Endothelial cell of umbilical vein (primary cell): ENCODE results near the gene AKAP13. TPM values are rescaled to one million over a fixed set of nuclear protein-coding genes. Genes with fewer than 3 reads are reported as not detected.

Source experiments
- BruUV-seq: library from RNA; stranded (reverse); fragments of 400-500 nt; replicated peaks from 2 replicates; lab custom pipeline; 2021; lab: Mats Ljungman, UMichigan
- CTCF ChIA-PET: fragments of 300-600, 350-600 bp; sonication (Branson Sonifier 250); formaldehyde crosslinking; loops from one replicate; lab custom pipeline; 2021; ENCODE audit warnings: antibody characterized with exemption, inconsistent platforms; lab: Charles Lee
- POLR2A ChIA-PET: fragments of 300-600, 350-600 bp; sonication (Branson Sonifier 250); formaldehyde crosslinking; loops from one replicate; lab custom pipeline; 2021; ENCODE audit warnings: antibody characterized with exemption, inconsistent platforms; lab: Charles Lee
- DNase-seq: peaks from one replicate; pipeline ENCODE4 v3.0.0-alpha.2; 2011; ENCODE audit warnings: low read depth, low spot score
- FAIRE-seq: peaks from 2 replicates; lab custom pipeline; 2011; peaks lifted over from hg19 to GRCh38; lab: Jason Lieb, UNC
- H2AFZ ChIP-seq: 2 replicates; pipeline ENCODE4 v1.6.0; 2012; ENCODE audit warnings: low read depth, low read length, control low read depth, inconsistent platforms
- H3K27ac ChIP-seq: 2 replicates; pipeline ENCODE4 v1.5.1; 2011; ENCODE audit warnings: low read depth, mild to moderate bottlenecking, control low read depth, low read length, moderate library complexity; ENCODE audit not compliant: insufficient read depth
- H3K27me3 ChIP-seq, 2 experiments: 2 replicates each; pipeline versions ENCODE4 v1.6.0 to v1.6.1; 2011; ENCODE audit warnings: low read length in 2 of 2, mixed read lengths in 1 of 2; ENCODE audit not compliant: control insufficient read depth in 2 of 2, insufficient read depth in 2 of 2
- H3K36me3 ChIP-seq, 2 experiments: 2 replicates in 1 of 2; 3 replicates in 1 of 2; pipeline ENCODE4 v1.5.1; 2011; ENCODE audit warnings: low read length in 2 of 2, mild to moderate bottlenecking in 1 of 2, moderate library complexity in 1 of 2; ENCODE audit not compliant: control insufficient read depth in 2 of 2, insufficient read depth in 2 of 2; ENCODE audit errors: extremely low read depth in 1 of 2
- H3K4me1 ChIP-seq: 3 replicates; pipeline ENCODE4 v1.5.1; 2011; ENCODE audit warnings: mild to moderate bottlenecking, low read length; ENCODE audit not compliant: control insufficient read depth, insufficient read depth; ENCODE audit errors: extremely low read depth
- H3K4me2 ChIP-seq: 2 replicates; pipeline ENCODE4 v1.6.1; 2011; ENCODE audit warnings: low read length, control low read depth, mixed read lengths; ENCODE audit not compliant: insufficient read depth
- H3K4me3 ChIP-seq, 3 experiments: fragments of 200-600 bp in 1 of 3; sonication (generic), shearing (Covaris generic) in 1 of 3; replicated peaks in 1 of 3; 2 replicates each; pipeline ENCODE4 v1.5.1; 2011 to 2016; ENCODE audit warnings: control low read depth in 3 of 3, low read length in 3 of 3, mild to moderate bottlenecking in 2 of 3, inconsistent platforms in 1 of 3, low read depth in 1 of 3, moderate library complexity in 1 of 3; ENCODE audit not compliant: insufficient read depth in 1 of 3
- H3K79me2 ChIP-seq: 2 replicates; pipeline ENCODE4 v1.6.0; 2012; ENCODE audit warnings: low read length, inconsistent platforms; ENCODE audit not compliant: control insufficient read depth, insufficient read depth
- H3K9ac ChIP-seq: replicated peaks from 2 replicates; pipeline ENCODE3; 2011; ENCODE audit warnings: low read length, control low read depth; ENCODE audit not compliant: insufficient read depth; ENCODE audit errors: extremely low read depth
- H3K9me1 ChIP-seq: replicated peaks from 3 replicates; pipeline ENCODE4 v1.6.0; 2011; ENCODE audit warnings: mild to moderate bottlenecking, low read length; ENCODE audit not compliant: control insufficient read depth, insufficient read depth; ENCODE audit errors: extremely low read depth
- H3K9me3 ChIP-seq: replicated peaks from 2 replicates; pipeline ENCODE4 v1.5.1; 2012; ENCODE audit warnings: low read length, inconsistent platforms; ENCODE audit not compliant: control insufficient read depth, insufficient read depth
- H4K20me1 ChIP-seq: replicated peaks from 2 replicates; pipeline ENCODE3; 2011; ENCODE audit warnings: mild to moderate bottlenecking, low read length; ENCODE audit not compliant: control insufficient read depth, insufficient read depth; ENCODE audit errors: extremely low read depth
- CTCF ChIP-seq, 2 donors: IDR thresholded peaks; 1 replicate in 1 of 2; 2 replicates in 1 of 2; pipeline ENCODE4 v1.5.1; 2011; ENCODE audit warnings: low read length in 2 of 2, mild to moderate bottlenecking in 2 of 2, moderate library complexity in 2 of 2, control low read depth in 1 of 2, inconsistent platforms in 1 of 2, low read depth in 1 of 2; ENCODE audit not compliant: insufficient read depth in 1 of 2; ENCODE audit errors: extremely low read depth in 1 of 2
- EZH2 ChIP-seq: IDR thresholded peaks from 2 replicates; pipeline ENCODE4 v1.6.1; 2012; ENCODE audit warnings: borderline replicate concordance, low read depth, mild to moderate bottlenecking, moderate library complexity, low read length, inconsistent platforms; ENCODE audit not compliant: severe bottlenecking
- FOS ChIP-seq: IDR thresholded peaks from 2 replicates; pipeline ENCODE4 v1.6.1; 2011; ENCODE audit warnings: mild to moderate bottlenecking, low read length, moderate library complexity, borderline replicate concordance; ENCODE audit not compliant: insufficient read depth
- GATA2 ChIP-seq: IDR thresholded peaks from 2 replicates; pipeline ENCODE4 v1.7.0; 2011; ENCODE audit warnings: low read depth, mild to moderate bottlenecking, moderate library complexity, mixed read lengths, low read length; ENCODE audit not compliant: insufficient read length, insufficient read depth
- JUN ChIP-seq: IDR thresholded peaks from 2 replicates; pipeline ENCODE4 v1.6.1; 2011; ENCODE audit warnings: borderline replicate concordance, low read depth; ENCODE audit not compliant: insufficient read length, insufficient read depth
- MAX ChIP-seq: IDR thresholded peaks from 2 replicates; pipeline ENCODE4 v1.6.1; 2011; ENCODE audit not compliant: insufficient read depth, insufficient read length
- MYC ChIP-seq: IDR thresholded peaks from one replicate; pipeline ENCODE4 v1.6.1; 2011; ENCODE audit warnings: mild to moderate bottlenecking, low read depth, low read length
- POLR2A ChIP-seq: IDR thresholded peaks from 2 replicates; pipeline ENCODE4 v1.6.1; 2012; ENCODE audit warnings: low read depth, mild to moderate bottlenecking, control low read depth, low read length
- POLR2AphosphoS5 ChIP-seq: IDR thresholded peaks from 2 replicates; pipeline ENCODE4 v1.6.1; 2012; ENCODE audit warnings: low read depth, mild to moderate bottlenecking, control low read depth, low read length, moderate library complexity; ENCODE audit not compliant: insufficient read depth
- dilution Hi-C: fragments of 300-500 bp; cut with MboI; formaldehyde crosslinking; loops from one replicate; pipeline ENCODE4 v1.15.0; 2019; ENCODE audit warnings: low sequenced_read_pairs; ENCODE audit not compliant: extremely low pct_ligation_motif_present
- intact Hi-C: fragments of 100-400 bp; cut with micrococcal nuclease; formaldehyde crosslinking; loops from one replicate; pipeline ENCODE4 v1.10.0; 2022
- polyA plus RNA-seq, 4 experiments: library from polyadenylated mRNA; depleted of rRNA in 3 of 4; stranded (reverse) in 3 of 4; unstranded in 1 of 4; fragments of >200 nt; gene quantifications; 2 replicates each; pipeline versions ENCODE4 v1.2.1 to v1.2.3, GENCODE V29; 2011 to 2012; ENCODE audit warnings: missing spikeins in 1 of 4
- total RNA-seq: library from RNA; stranded (reverse); gene quantifications from 2 replicates; pipeline ENCODE4 v1.2.3, GENCODE V29; 2021

AKAP13 gene
- total and polyA plus RNA-seq, 2 donors (not counting 3 experiments of a cell fraction or from before 2014, with no cell fraction given): 22.8 to 87.8 TPM

- dilution Hi-C loops (no loop called here), intact Hi-C loops (no loop called here)
- Histone ChIP-seq H3K4me2 (no peak overlapping the region), H3K4me1 (peaks cover 14% of the 10 kb centered on the region), H3K9me1 (no peaks in the 10 kb centered on the region), H4K20me1 (no peaks in the 10 kb centered on the region), H3K79me2 (peaks cover 7% of the 10 kb centered on the region), H3K9me3 (no peaks in the 10 kb centered on the region), H3K27ac (no peak overlapping the region), H3K36me3 (no peaks in the 10 kb centered on the region), H3K27me3 (no peaks in the 10 kb centered on the region), H3K4me3 (no peak overlapping the region), H3K9ac (no peak overlapping the region), H2AFZ (no peak overlapping the region)
- TF ChIP-seq POLR2AphosphoS5: no peak
- TF ChIP-seq MYC: no peak
- TF ChIP-seq GATA2: no peak
- TF ChIP-seq CTCF (IDR thresholded peaks at IDR 0.05; ENCODE audit: extremely low read depth in 1 of 2, insufficient read depth in 1 of 2, low read depth in 1 of 2, low read length in 2 of 2): no peak
- TF ChIP-seq JUN: no peak
- no peak for TF ChIP-seq EZH2
- no peak for TF ChIP-seq MAX
- no peak for TF ChIP-seq FOS
- no peak for TF ChIP-seq POLR2A
- ChIA-PET CTCF (interaction anchor here (0.8 to 1.6 kb wide), 6 partner anchors 8 to 331 kb away, joined by 3 to 7 read pairs (median 3); no protein-coding TSS in a partner anchor), POLR2A (no interaction called here)
- DNase-seq (no peak), FAIRE-seq (no peak)
- no TSS peak for BruUV-seq
Observed at GRCh38 chr15:85627213-85627935, 247.0 kb downstream of the AKAP13 start.
